ENCODE results near the gene PSAP. TPM values are rescaled to one million over a fixed set of nuclear protein-coding genes. Genes with fewer than 3 reads are reported as not detected.

The PSAP gene
- total RNA-seq, 2 experiments from 2014 or later, result 94.2 to 101 TPM

DNA sequence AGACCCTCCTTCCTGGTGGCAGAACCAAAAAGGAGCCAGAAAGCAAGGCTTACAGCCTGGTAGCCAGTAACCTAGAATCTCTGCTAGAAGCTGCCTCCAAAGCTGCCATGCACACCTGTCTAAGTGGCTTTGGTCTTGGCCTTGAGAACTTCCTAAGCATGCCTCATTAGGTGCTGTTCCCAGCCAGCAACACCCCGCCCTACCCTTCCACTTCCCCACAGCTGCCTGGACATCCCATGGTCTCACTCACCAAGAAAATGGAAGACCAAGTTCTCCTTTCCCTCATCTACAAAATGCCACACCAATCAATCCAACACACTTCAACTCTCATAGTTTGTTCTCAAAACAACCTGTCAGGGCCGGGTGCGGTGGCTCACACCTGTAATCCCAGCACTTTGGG, 4.2 kb downstream of the PSAP start:
- no peak overlapping the region for H3K4me3 Mint-ChIP-seq
- intact Hi-C loops (cut with micrococcal nuclease), result no loop called here
- H3K4me1 Mint-ChIP-seq (ENCODE audit: low read depth), result peaks cover 64% of the 10 kb centered on the region
- POLR2A ChIA-PET, result no interaction called here
- H3K27me3 Mint-ChIP-seq, result no peaks in the 10 kb centered on the region
- H3K36me3 Mint-ChIP-seq (ENCODE audit: low read depth), result no peaks in the 10 kb centered on the region
- H3K9me3 Mint-ChIP-seq, result no peaks in the 10 kb centered on the region
- no peak overlapping the region for H3K27ac Mint-ChIP-seq
- CTCF ChIA-PET, result interaction anchor here (1.6 kb wide), 1 partner anchor 49 kb away, joined by 4 read pairs; no protein-coding TSS in a partner anchor
- TF ChIP-seq, protein P1, sequence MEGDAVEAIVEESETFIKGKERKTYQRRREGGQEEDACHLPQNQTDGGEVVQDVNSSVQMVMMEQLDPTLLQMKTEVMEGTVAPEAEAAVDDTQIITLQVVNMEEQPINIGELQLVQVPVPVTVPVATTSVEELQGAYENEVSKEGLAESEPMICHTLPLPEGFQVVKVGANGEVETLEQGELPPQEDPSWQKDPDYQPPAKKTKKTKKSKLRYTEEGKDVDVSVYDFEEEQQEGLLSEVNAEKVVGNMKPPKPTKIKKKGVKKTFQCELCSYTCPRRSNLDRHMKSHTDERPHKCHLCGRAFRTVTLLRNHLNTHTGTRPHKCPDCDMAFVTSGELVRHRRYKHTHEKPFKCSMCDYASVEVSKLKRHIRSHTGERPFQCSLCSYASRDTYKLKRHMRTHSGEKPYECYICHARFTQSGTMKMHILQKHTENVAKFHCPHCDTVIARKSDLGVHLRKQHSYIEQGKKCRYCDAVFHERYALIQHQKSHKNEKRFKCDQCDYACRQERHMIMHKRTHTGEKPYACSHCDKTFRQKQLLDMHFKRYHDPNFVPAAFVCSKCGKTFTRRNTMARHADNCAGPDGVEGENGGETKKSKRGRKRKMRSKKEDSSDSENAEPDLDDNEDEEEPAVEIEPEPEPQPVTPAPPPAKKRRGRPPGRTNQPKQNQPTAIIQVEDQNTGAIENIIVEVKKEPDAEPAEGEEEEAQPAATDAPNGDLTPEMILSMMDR (IDR thresholded peaks at IDR 0.05), result no peak
- ATAC-seq (no peak), DNase-seq (no peak)

DNA sequence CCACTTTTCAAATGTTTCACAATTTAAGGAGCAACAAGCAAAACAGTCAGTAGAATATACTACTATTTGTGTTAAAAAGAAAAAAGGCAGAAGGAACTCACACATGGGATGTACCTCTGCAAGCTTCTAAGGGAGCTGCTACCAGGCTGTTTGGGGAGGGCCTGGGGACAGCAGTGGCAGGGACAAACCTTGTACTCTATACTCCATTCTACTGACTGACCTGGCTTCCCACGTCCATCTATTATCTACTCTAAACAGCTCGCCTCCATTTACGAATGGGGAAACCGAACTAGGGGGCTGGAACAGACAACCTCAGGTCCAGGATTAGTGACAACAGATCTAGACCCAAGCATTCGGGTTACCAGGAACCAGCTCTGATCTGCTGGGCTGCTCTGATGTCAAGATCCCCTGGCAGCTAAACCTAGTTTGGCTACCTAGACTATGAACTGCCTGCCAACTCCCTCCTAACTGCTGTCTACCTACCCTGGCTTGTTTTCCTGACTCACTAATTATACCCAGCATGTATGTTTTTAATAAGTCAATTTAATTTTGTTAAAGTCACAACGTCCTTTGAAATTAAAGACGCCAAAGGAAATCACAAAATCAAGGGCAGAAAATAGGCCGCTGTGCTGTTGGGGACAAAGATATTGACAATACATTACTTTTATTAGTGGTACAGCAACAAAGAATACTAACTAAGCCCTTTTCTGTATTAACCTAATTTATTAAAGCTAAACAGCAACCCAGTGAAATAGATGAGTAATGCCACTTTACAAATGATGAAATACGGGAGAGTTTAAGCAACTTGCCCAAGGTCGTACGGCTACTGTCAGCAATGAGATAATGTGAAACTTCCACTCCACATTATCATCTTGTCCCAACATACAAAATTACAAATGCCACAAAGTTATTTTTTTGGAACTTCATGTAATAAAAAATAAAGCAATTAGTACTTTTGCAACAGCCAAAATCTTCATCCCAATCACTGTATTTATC, 5.3 kb downstream of the PSAP start:
- no peak overlapping the region for H3K4me3 Mint-ChIP-seq
- H3K36me3 Mint-ChIP-seq (ENCODE audit: low read depth), result no peaks in the 10 kb centered on the region
- intact Hi-C loops (cut with micrococcal nuclease), result no loop called here
- DNase-seq, result no peak
- no peaks in the 10 kb centered on the region for H3K27me3 Mint-ChIP-seq
- no peak for ATAC-seq
- TF ChIP-seq, protein P1 (IDR thresholded peaks at IDR 0.05), result no peak
- H3K27ac Mint-ChIP-seq, result no peak overlapping the region
- POLR2A ChIA-PET, result no interaction called here
- H3K9me3 Mint-ChIP-seq, result no peaks in the 10 kb centered on the region
- peaks cover 62% of the 10 kb centered on the region for H3K4me1 Mint-ChIP-seq (ENCODE audit: low read depth)
- CTCF ChIA-PET, result interaction anchor here (1.0 to 1.9 kb wide), 2 partner anchors 51 to 149 kb away, joined by 3 to 12 read pairs; no protein-coding TSS in a partner anchor

DNA sequence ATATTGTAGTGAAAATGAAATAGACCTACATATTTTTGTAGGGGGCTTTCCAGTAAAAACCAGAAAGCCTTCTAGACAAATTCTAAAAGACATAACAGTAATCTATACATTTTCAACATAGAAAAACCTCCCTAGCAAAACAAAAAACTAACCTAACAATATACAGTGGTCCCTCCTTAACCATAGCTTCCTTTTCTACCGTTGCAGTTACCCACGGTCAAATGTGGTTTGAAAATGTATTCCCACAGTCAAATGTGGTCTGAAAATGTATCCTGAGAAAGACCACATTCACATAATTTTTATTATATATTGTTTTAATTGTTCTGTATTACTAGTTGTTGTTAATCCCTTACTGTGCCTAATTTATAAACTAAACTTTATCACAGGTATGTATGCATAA, 6.4 kb downstream of the PSAP start:
- ChIA-PET CTCF (interaction anchor here (1.9 kb wide), 1 partner anchor 52 kb away, joined by 12 read pairs; no protein-coding TSS in a partner anchor), POLR2A (interaction anchor here (0.5 kb wide), 1 partner anchor 53 kb away, joined by 4 read pairs; no protein-coding TSS in a partner anchor)
- DNase-seq (no peak), ATAC-seq (no peak)
- Mint-ChIP-seq H3K36me3 (ENCODE audit: low read depth) (no peaks in the 10 kb centered on the region), H3K27ac (no peak overlapping the region), H3K4me1 (ENCODE audit: low read depth) (peaks cover 63% of the 10 kb centered on the region), H3K27me3 (no peaks in the 10 kb centered on the region), H3K9me3 (no peaks in the 10 kb centered on the region), H3K4me3 (no peak overlapping the region)
- TF ChIP-seq, protein P1 (IDR thresholded peaks at IDR 0.05), result no peak
- intact Hi-C loops (cut with micrococcal nuclease), result no loop called here

DNA sequence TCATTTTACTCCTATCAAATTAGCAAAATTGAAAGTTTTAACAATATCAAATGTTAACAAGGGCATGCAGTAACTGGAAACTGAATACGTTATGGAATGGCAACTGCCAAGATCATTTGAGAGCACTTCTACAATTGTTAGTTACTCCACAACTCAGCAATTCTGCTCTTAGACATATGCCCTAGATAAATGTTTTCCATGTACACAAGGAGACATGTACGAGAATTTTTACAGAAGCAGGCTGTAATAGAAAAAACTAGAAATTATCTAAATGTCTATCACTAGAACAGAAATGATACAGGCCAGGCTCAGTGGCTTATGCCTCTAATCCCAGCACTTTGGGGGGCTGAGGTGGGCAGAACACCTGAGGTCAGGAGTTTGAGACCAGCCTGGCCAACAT, 7.0 kb downstream of the PSAP start:
- ATAC-seq (no peak), DNase-seq (no peak)
- Mint-ChIP-seq H3K4me3 (no peak overlapping the region), H3K36me3 (ENCODE audit: low read depth) (no peaks in the 10 kb centered on the region), H3K4me1 (ENCODE audit: low read depth) (peaks cover 61% of the 10 kb centered on the region), H3K9me3 (no peaks in the 10 kb centered on the region), H3K27me3 (no peaks in the 10 kb centered on the region), H3K27ac (no peak overlapping the region)
- intact Hi-C loops (cut with micrococcal nuclease), result no loop called here
- CTCF ChIA-PET, result interaction anchor here (1.9 kb wide), 1 partner anchor 53 kb away, joined by 12 read pairs; no protein-coding TSS in a partner anchor
- TF ChIP-seq, protein P1 (IDR thresholded peaks at IDR 0.05), result no peak
- POLR2A ChIA-PET, result no interaction called here

Data from activated CD8-positive, alpha-beta T cell treated with anti-CD3 and anti-CD28 coated beads for 36 hours (primary cell).